ENCODE results near the gene RFX4. TPM values are rescaled to one million over a fixed set of nuclear protein-coding genes. Genes with fewer than 3 reads are reported as not detected.

Gene RFX4
- total RNA-seq, 4 donors from 2014 or later = not detected

DNA sequence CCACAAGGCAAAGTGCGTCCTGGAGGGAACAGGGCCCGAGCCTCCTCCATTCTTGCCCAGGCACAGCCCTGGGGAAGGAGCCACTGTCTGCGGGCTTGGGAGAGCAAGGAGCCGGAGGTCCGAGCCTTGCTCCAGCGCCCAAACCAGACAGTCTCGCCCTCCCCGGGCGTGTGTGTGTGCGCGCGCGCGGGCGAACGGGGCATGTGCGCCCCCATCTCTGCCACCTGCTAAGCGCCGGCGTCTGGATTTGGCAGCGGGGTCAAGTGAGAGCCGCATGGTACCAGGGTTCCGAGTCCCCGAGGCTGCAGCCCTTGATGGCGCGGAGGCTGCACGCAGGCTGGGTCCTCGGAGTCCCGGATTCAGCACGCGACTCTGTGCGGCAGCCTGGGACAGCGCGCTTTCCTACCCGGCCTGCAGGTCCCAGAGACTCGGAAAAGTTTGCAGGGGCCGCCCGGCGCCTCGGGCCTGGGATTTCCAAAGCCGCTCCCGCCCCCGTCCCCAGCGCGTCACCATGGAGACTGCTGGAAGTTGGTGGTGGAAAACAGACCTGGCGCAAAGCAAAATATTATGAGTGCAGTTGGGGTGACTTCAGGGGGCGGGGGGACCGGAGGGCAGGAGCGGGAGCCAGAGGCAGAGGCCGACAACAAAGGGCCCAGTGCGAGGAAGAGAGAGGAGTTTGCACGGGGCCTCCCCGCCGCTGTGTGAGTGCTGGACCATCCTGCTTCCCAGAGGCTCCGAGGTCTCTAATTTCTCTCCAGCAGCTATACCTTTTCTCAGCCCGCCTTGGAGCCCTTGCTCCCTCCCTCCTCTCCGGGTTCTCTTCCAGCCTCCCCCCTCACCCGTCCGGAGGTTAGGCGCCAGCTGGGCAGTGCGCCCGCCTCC, 4.2 kb downstream of the RFX4 start:
- Histone ChIP-seq H3K4me3 (no peak overlapping the region), H3K9me3 (no peaks in the 10 kb centered on the region), H3K4me1 (peaks cover 4 to 48% (median 35%) of the 10 kb centered on the region in 4 donors), H3K27ac (no peak overlapping the region), H3K36me3 (no peaks in the 10 kb centered on the region), H3K27me3 (peaks cover 98% of the 10 kb centered on the region)
- DNase-seq = no peak
- intact Hi-C loops (cut with DNase I; ENCODE audit: low total_unique reads) (loop anchor here (10.0 kb wide), 1 partner anchor 48 kb away; no protein-coding TSS in a partner anchor), in situ Hi-C loops (cut with MboI; ENCODE audit: low pct_ligation_motif_present in 1 of 4, low pct_unique_long_range_greater_than_20kb in 1 of 4, low sequenced_read_pairs in 3 of 4) (no loop called here)
- TF ChIP-seq EP300 (IDR thresholded peaks at IDR 0.05; ENCODE audit: low read depth) (no peak), POLR2A (IDR thresholded peaks at IDR 0.05) (no peak), POLR2AphosphoS5 (IDR thresholded peaks at IDR 0.05) (no peak)
- TF ChIP-seq, protein P1, sequence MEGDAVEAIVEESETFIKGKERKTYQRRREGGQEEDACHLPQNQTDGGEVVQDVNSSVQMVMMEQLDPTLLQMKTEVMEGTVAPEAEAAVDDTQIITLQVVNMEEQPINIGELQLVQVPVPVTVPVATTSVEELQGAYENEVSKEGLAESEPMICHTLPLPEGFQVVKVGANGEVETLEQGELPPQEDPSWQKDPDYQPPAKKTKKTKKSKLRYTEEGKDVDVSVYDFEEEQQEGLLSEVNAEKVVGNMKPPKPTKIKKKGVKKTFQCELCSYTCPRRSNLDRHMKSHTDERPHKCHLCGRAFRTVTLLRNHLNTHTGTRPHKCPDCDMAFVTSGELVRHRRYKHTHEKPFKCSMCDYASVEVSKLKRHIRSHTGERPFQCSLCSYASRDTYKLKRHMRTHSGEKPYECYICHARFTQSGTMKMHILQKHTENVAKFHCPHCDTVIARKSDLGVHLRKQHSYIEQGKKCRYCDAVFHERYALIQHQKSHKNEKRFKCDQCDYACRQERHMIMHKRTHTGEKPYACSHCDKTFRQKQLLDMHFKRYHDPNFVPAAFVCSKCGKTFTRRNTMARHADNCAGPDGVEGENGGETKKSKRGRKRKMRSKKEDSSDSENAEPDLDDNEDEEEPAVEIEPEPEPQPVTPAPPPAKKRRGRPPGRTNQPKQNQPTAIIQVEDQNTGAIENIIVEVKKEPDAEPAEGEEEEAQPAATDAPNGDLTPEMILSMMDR (IDR thresholded peaks at IDR 0.05) = no peak
- 4 to 12% methylated on average over 17 to 50 of the region's 62 CpGs for WGBS, 2 donors (ENCODE audit: low coverage in 1 of 2)

DNA sequence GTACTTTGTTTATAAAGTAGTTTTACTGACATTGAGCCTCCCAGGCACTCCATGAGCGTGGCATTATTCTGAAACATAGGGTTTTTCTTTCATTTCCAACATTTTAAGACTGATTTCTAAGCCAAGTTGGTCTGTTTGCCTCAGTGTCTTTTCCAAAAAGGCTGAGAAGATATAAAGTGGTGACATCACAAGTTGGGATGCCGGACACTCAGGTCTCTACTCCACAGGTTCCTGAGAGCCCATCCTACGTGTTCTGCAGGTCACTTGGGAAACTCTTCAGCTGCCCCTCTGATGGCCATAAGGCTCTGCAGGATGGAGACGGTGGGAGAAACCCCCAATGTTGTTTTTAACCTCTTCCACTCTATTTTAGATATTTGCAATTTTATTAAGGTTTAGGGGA, 6.0 kb downstream of the RFX4 start:
- in situ Hi-C loops (cut with MboI; ENCODE audit: low pct_ligation_motif_present in 1 of 4, low pct_unique_long_range_greater_than_20kb in 1 of 4, low sequenced_read_pairs in 3 of 4) = no loop called here
- 43 to 63% methylated on average over 3 to 4 of the region's 4 CpGs for WGBS, 2 donors (ENCODE audit: low coverage in 1 of 2)
- TF ChIP-seq, protein P1 (IDR thresholded peaks at IDR 0.05) = no peak
- no peak for TF ChIP-seq POLR2A (IDR thresholded peaks at IDR 0.05)
- no peak for TF ChIP-seq POLR2AphosphoS5 (IDR thresholded peaks at IDR 0.05)
- TF ChIP-seq EP300 (IDR thresholded peaks at IDR 0.05; ENCODE audit: low read depth) = no peak
- no peak for DNase-seq
- H3K9me3 ChIP-seq = no peaks in the 10 kb centered on the region
- intact Hi-C loops (cut with DNase I; ENCODE audit: low total_unique reads) = loop anchor here (10.0 kb wide), 1 partner anchor 46 kb away; no protein-coding TSS in a partner anchor
- peaks cover 0 to 31% (median 18%) of the 10 kb centered on the region in 4 donors for H3K4me1 ChIP-seq
- peaks cover 96% of the 10 kb centered on the region for H3K27me3 ChIP-seq
- no peak overlapping the region for H3K27ac ChIP-seq
- no peak overlapping the region for H3K4me3 ChIP-seq
- no peaks in the 10 kb centered on the region for H3K36me3 ChIP-seq

DNA sequence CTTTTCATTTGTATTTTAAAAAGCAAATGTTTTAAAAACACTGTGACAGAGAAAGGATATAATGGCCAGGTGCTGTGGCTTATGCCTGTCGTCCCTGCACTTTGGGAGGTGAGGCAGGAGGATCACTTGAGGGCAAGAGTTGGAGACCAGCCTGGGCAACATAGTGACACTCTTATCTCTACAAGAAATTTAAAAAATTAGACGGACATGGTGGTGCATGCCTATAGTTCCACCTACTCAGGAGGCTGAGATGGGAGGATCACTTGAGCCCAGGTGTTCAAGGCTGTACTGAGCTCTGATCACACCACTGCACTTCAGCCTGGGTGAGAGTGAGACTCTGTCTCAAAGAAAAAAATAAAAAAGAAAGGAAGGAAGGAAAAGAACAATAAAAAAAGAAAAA, 7.8 kb downstream of the RFX4 start:
- H3K27ac ChIP-seq = no peak overlapping the region
- no peaks in the 10 kb centered on the region for H3K36me3 ChIP-seq
- in situ Hi-C loops (cut with MboI; ENCODE audit: low pct_ligation_motif_present in 1 of 4, low pct_unique_long_range_greater_than_20kb in 1 of 4, low sequenced_read_pairs in 3 of 4) = no loop called here
- peaks cover 88% of the 10 kb centered on the region for H3K27me3 ChIP-seq
- H3K9me3 ChIP-seq = no peaks in the 10 kb centered on the region
- TF ChIP-seq POLR2A (IDR thresholded peaks at IDR 0.05) (no peak), EP300 (IDR thresholded peaks at IDR 0.05; ENCODE audit: low read depth) (no peak), POLR2AphosphoS5 (IDR thresholded peaks at IDR 0.05) (no peak)
- TF ChIP-seq, protein P1 (IDR thresholded peaks at IDR 0.05) = no peak
- H3K4me3 ChIP-seq = no peak overlapping the region
- 63 to 78% methylated on average over 2 of the region's 2 CpGs for WGBS, 2 donors (ENCODE audit: low coverage in 1 of 2)
- H3K4me1 ChIP-seq = peaks cover 0 to 18% (median 10%) of the 10 kb centered on the region in 4 donors
- intact Hi-C loops (cut with DNase I; ENCODE audit: low total_unique reads) = no loop called here
- no peak for DNase-seq

DNA sequence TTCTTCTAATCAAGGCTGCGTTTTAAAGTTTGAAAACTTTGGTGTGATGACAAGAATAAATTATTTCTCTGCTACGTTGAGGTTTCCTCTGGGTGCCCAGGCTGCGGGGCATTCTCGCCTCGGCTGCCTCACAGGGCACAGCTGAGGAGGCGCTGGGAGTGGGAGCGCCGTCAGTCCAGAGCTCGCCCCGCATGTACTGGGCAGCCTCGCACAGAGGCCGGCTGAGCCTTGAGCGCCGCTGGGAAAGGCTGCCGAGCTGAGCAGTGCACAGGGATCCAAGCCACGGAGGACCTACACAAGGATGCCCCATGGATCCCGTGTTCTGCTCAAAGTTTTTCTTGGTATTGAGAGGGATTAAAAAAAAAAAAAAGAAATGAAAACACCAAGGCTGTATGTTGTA, 11.6 kb downstream of the RFX4 start:
- peaks cover 54% of the 10 kb centered on the region for H3K27me3 ChIP-seq
- in situ Hi-C loops (cut with MboI; ENCODE audit: low pct_ligation_motif_present in 1 of 4, low pct_unique_long_range_greater_than_20kb in 1 of 4, low sequenced_read_pairs in 3 of 4) = no loop called here

More for the DNA sequence above, 11.6 kb downstream of the RFX4 start:
- Histone ChIP-seq H3K4me3 (no peak overlapping the region), H3K9me3 (no peaks in the 10 kb centered on the region), H3K36me3 (no peaks in the 10 kb centered on the region), H3K27ac (no peak overlapping the region), H3K4me1 (no peaks in the 10 kb centered on the region)
- DNase-seq = no peak
- 25 to 53% methylated on average over 1 to 17 of the region's 17 CpGs for WGBS, 2 donors (ENCODE audit: low coverage in 1 of 2)
- intact Hi-C loops (cut with DNase I; ENCODE audit: low total_unique reads) = no loop called here
- TF ChIP-seq EP300 (IDR thresholded peaks at IDR 0.05; ENCODE audit: low read depth) = no peak
- TF ChIP-seq POLR2A (IDR thresholded peaks at IDR 0.05) = no peak
- no peak for TF ChIP-seq POLR2AphosphoS5 (IDR thresholded peaks at IDR 0.05)
- TF ChIP-seq, protein P1 (IDR thresholded peaks at IDR 0.05) = no peak
